ENCODE data around the gene PSMD10.

The PSMD10 gene, protein sequence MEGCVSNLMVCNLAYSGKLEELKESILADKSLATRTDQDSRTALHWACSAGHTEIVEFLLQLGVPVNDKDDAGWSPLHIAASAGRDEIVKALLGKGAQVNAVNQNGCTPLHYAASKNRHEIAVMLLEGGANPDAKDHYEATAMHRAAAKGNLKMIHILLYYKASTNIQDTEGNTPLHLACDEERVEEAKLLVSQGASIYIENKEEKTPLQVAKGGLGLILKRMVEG

DNA sequence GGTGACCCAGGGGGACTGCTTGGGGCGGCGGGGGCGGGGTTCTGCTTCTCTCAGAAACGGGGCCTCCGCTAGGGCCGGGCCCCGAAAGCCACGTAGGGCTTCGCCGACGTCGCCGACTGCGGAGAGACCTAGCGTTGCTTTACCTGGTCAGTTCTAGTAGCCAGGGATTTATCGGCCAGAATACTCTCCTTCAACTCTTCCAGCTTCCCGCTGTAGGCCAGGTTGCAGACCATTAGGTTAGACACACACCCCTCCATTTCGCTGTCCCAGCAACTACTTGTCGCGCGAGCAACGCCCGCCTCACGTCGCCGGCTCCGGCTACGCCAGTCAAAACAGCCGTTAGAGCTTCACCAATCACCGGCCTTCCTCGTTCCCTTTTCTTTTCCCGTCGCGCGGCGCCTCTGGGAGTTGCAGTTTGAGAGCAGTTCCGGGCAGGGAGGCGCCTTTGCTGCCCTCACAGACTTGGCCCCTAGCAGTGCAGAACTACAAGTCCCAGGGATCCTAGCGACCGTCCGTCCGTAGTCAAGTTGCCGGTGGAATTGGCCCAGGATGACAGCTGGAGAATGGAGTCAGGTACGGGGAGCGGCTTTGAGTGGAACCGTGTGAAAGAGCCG is at the start of gene PSMD10, which contains the start of gene ATG4A:
Gene PSMD10 (minus strand): TSS at position 279 of the 614 bp plus-strand sequence. CDS start 22 bp downstream, at position 257.
Gene ATG4A (plus strand): TSS at position 515 of the 614 bp plus-strand sequence. CDS start 49 bp downstream, at position 564.
- peak within 1 kb of the TSS; percentile 74 for H3K4me3 ChIP-seq (ENCODE audit: low read depth, low read length)
- TF ChIP-seq, protein P1, sequence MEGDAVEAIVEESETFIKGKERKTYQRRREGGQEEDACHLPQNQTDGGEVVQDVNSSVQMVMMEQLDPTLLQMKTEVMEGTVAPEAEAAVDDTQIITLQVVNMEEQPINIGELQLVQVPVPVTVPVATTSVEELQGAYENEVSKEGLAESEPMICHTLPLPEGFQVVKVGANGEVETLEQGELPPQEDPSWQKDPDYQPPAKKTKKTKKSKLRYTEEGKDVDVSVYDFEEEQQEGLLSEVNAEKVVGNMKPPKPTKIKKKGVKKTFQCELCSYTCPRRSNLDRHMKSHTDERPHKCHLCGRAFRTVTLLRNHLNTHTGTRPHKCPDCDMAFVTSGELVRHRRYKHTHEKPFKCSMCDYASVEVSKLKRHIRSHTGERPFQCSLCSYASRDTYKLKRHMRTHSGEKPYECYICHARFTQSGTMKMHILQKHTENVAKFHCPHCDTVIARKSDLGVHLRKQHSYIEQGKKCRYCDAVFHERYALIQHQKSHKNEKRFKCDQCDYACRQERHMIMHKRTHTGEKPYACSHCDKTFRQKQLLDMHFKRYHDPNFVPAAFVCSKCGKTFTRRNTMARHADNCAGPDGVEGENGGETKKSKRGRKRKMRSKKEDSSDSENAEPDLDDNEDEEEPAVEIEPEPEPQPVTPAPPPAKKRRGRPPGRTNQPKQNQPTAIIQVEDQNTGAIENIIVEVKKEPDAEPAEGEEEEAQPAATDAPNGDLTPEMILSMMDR (conservative IDR thresholded peaks at IDR 0.05; ENCODE audit: low read depth, low read length) = no peak
- DNase-seq (ENCODE audit: low read depth) = peak; percentile 97

DNA sequence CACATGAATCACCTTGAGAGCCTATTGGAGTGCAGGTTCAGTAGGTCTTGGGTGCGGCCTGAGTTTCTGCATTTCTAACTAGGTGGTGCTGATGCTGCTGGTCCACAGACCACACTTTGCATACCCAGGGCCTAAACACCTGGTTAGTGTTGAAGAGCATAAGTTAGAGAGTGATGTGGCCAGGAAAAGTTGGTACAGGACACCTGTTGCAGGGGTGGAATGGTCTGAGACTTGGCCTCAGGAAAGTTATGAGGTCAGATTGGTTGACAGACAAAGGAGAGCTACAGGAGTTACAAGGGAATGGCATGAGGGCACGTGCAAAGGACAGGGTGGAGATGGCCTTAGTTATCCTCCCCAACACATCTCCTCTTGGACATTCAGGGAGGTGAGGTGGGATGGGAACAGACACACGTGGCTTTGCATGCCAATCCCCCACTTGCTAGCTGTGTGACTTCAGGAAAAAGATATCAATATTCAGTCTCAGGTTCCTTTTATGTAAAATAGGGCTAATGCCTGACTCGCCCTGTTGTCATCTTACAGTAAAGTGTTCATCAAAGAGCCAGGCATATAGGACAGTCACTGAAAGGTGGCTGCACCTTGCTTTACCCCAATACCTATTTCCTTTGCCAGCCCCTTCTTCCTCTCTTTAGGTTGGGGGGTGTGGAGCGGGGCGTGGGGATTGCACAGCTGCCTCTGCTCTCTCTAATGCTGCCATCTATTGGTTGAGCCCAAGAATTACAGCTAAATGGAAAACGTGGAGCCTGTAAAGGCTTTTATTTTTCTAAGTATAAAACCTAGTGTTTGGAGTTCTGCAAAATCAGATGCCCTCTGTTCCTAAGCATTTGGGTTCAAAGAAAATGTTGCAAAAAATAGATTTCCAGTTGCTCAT is 47.7 kb upstream of the PSMD10 start:
- no peak overlapping the region for H3K4me3 ChIP-seq (ENCODE audit: low read depth, low read length)
- peak; percentile 27 for DNase-seq (ENCODE audit: low read depth)
- TF ChIP-seq, protein P1 (conservative IDR thresholded peaks at IDR 0.05; ENCODE audit: low read depth, low read length) = peak; percentile 65

DNA sequence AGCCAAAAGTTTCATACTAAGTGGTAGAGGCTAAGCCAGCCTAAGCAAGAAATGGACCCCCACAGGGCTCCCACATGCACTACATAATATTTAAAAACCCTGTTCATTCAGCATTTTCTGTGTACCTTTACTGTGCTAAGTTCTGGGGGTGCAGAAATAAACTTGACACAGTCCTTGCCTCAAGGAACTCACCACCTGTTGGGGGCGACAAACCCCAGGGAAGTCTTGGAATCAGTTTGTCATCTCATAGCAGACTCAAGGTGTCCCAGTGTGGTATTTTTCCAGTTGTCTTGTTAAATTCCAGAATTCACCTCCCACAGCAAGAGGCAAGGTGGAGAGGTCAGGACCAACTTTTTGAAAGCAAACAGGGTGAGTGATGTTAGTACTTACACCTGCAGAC is 43.4 kb upstream of the PSMD10 start:
- no peak for DNase-seq (ENCODE audit: low read depth)
- no peak overlapping the region for H3K4me3 ChIP-seq (ENCODE audit: low read depth, low read length)
- TF ChIP-seq, protein P1 (conservative IDR thresholded peaks at IDR 0.05; ENCODE audit: low read depth, low read length) = peak; percentile 7

DNA sequence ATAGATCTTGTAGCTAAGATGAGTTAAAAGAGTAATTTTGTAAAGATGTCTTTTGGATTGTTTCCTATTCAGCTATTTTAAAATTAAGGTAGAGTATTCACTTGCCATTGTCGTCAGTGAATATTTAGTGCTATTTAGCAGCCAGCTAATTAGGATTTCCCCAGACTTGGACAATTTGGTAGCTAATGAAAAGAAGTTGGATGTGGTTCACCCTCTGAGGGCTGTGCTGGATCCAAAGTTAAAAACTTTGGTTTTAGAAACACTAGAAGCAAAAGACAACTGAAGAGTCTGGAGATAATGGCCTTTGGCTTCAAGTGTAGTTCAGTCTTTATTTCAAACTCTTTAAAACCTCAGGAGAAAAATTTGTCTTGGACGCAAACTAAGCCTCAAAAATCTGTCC is 41.5 kb upstream of the PSMD10 start:
- TF ChIP-seq, protein P1 (conservative IDR thresholded peaks at IDR 0.05; ENCODE audit: low read depth, low read length) = no peak
- no peak for DNase-seq (ENCODE audit: low read depth)
- H3K4me3 ChIP-seq (ENCODE audit: low read depth, low read length) = no peak overlapping the region

DNA sequence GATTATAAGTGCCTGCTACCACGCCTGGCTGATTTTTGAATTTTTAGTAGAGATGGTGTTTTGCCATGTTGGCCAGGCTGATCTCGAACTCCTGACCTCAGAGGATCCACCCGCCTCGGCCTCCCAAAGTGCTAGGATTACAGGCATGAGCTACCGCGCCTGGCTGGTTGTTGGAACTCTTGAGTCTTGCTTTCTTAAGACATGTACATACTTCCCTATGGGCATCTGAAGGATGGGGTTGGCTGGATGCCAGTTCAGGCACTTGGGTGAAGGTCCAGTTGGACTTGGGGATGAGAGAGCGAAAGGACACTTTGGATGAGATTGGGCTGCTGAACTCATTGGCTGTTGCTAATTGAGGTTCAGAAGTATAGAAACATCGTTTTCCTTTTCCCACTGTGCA is 40.7 kb upstream of the PSMD10 start:
- H3K4me3 ChIP-seq (ENCODE audit: low read depth, low read length) = no peak overlapping the region
- no peak for DNase-seq (ENCODE audit: low read depth)
- TF ChIP-seq, protein P1 (conservative IDR thresholded peaks at IDR 0.05; ENCODE audit: low read depth, low read length) = no peak

DNA sequence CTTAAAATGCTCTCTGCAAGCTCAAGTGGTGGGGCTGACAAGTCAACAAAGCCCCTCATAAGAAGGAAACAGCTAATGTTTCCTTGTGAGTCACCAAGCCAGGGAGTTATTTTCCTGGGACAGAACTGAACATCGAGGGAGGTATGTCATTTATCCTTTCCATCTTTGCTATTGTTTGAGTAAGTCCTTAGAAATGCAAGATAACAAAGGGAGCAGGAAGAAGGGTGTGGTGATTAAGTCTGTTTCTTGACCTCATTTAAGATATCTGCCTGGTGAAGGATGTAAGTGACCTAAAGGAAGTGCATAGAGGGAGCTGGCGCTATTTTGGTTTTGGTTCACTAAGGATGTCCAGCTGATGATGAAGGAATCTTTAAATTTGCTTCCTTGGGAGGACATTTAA is 40.1 kb upstream of the PSMD10 start:
- TF ChIP-seq, protein P1 (conservative IDR thresholded peaks at IDR 0.05; ENCODE audit: low read depth, low read length) = no peak
- H3K4me3 ChIP-seq (ENCODE audit: low read depth, low read length) = no peak overlapping the region
- no peak for DNase-seq (ENCODE audit: low read depth)

Measured in choroid plexus epithelial cell (primary cell).